HL-60 (cell line): ENCODE results near the gene MACO1.
"Not testable (repeated sequence)": the region's sequence is repeated elsewhere in the genome, so short reads cannot be mapped to it uniquely, and the experiment has no call there.

Experiments used
- DNase-seq, 2 experiments: peaks; one replicate each; pipeline ENCODE4 v3.0.0-alpha.2; 2010 to 2020; ENCODE audit warnings: low read depth in 1 of 2, low spot score in 1 of 2
- H3K27ac ChIP-seq: fragments of 250-450 bp; sonication (Bioruptor Pico); replicated peaks from 2 replicates; pipeline ENCODE4 v1.5.1; 2020; ENCODE audit warnings: mild to moderate bottlenecking, moderate library complexity
- H3K27me3 ChIP-seq: fragments of 250-450 bp; sonication (Bioruptor Pico); 2 replicates; pipeline ENCODE4 v1.5.1; 2021; ENCODE audit warnings: mild to moderate bottlenecking, moderate library complexity; ENCODE audit not compliant: insufficient read depth, poor library complexity, severe bottlenecking
- H3K4me3 ChIP-seq: replicated peaks from 2 replicates; pipeline ENCODE4 v1.5.1; 2011; ENCODE audit warnings: mild to moderate bottlenecking, control low read depth, low read length; ENCODE audit not compliant: insufficient read depth
- GABPA ChIP-seq: IDR thresholded peaks from 2 replicates; pipeline ENCODE4 v1.6.1; 2012; ENCODE audit warnings: low read depth
- POLR2AphosphoS5 ChIP-seq: IDR thresholded peaks from 2 replicates; pipeline ENCODE4 v1.6.1; 2012; ENCODE audit warnings: low read depth
- SPI1 ChIP-seq: IDR thresholded peaks from 2 replicates; pipeline ENCODE4 v1.6.1; 2012; ENCODE audit warnings: low read depth, mild to moderate bottlenecking, borderline replicate concordance
- TF ChIP-seq, protein P1 (sequence below): IDR thresholded peaks from one replicate; pipeline ENCODE4 v1.5.1; 2011; ENCODE audit warnings: low read length, control low read depth, inconsistent platforms; ENCODE audit not compliant: insufficient read depth
- TF ChIP-seq, protein P2 (sequence below): IDR thresholded peaks from 2 replicates; pipeline ENCODE4 v1.6.1; 2012; ENCODE audit warnings: low read depth; ENCODE audit not compliant: insufficient replicate concordance

MACO1 gene

DNA sequence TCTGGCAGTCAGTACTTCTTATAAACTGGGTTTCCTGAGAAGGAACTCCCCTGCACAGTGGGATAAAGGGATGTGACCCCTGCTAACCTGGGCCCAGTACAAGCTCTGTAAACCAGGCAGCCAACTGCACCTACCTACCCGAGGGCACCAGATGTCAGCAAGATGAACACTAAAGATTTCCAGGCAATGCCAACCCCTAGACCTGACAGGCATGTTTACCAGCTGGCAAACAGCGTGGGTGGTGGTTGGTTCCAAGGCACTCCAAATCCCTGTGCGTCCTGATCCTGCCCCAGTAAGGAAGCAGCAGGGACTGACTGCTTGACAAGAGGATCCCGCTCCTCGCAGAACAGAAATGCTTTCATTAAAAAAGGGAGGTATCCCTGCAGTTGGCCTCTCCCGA is 7.5 kb upstream of the MACO1 start:
- not testable (repeated sequence) for DNase-seq

GRCh38 chr1:25425098-25426085 is 5.3 kb upstream of the MACO1 start:
- Histone ChIP-seq H3K27me3 (no peaks in the 10 kb centered on the region), H3K4me3 (no peak overlapping the region), H3K27ac (no peak overlapping the region)
- DNase-seq, result no peak
- TF ChIP-seq, protein P1, sequence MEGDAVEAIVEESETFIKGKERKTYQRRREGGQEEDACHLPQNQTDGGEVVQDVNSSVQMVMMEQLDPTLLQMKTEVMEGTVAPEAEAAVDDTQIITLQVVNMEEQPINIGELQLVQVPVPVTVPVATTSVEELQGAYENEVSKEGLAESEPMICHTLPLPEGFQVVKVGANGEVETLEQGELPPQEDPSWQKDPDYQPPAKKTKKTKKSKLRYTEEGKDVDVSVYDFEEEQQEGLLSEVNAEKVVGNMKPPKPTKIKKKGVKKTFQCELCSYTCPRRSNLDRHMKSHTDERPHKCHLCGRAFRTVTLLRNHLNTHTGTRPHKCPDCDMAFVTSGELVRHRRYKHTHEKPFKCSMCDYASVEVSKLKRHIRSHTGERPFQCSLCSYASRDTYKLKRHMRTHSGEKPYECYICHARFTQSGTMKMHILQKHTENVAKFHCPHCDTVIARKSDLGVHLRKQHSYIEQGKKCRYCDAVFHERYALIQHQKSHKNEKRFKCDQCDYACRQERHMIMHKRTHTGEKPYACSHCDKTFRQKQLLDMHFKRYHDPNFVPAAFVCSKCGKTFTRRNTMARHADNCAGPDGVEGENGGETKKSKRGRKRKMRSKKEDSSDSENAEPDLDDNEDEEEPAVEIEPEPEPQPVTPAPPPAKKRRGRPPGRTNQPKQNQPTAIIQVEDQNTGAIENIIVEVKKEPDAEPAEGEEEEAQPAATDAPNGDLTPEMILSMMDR, result no peak
- TF ChIP-seq SPI1, result no peak
- TF ChIP-seq GABPA, result no peak
- no peak for TF ChIP-seq POLR2AphosphoS5
- TF ChIP-seq, protein P2, sequence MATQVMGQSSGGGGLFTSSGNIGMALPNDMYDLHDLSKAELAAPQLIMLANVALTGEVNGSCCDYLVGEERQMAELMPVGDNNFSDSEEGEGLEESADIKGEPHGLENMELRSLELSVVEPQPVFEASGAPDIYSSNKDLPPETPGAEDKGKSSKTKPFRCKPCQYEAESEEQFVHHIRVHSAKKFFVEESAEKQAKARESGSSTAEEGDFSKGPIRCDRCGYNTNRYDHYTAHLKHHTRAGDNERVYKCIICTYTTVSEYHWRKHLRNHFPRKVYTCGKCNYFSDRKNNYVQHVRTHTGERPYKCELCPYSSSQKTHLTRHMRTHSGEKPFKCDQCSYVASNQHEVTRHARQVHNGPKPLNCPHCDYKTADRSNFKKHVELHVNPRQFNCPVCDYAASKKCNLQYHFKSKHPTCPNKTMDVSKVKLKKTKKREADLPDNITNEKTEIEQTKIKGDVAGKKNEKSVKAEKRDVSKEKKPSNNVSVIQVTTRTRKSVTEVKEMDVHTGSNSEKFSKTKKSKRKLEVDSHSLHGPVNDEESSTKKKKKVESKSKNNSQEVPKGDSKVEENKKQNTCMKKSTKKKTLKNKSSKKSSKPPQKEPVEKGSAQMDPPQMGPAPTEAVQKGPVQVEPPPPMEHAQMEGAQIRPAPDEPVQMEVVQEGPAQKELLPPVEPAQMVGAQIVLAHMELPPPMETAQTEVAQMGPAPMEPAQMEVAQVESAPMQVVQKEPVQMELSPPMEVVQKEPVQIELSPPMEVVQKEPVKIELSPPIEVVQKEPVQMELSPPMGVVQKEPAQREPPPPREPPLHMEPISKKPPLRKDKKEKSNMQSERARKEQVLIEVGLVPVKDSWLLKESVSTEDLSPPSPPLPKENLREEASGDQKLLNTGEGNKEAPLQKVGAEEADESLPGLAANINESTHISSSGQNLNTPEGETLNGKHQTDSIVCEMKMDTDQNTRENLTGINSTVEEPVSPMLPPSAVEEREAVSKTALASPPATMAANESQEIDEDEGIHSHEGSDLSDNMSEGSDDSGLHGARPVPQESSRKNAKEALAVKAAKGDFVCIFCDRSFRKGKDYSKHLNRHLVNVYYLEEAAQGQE, result no peak

More for the DNA sequence above, 7.5 kb upstream of the MACO1 start:
- not testable (repeated sequence) for H3K27me3 ChIP-seq, H3K27ac ChIP-seq, H3K4me3 ChIP-seq

DNA sequence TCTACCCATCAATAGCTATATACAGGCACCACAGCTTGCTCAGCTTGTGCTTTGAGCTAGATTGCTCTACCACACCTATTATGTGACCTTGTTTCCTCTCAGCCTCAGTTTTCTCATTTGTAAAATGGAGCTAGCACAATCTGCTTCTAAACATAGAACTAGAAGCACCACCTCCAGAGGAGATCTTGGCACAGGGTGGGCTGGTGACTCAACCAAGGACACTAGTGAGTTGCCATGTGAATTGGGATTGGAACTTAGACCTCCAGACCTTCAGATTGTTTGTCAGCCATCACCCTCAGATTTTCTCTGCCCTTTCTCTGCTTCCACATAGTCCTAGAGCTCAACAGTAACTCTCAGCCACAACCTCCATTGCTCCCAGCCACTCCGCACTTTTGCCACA is 3.0 kb upstream of the MACO1 start:
- no peak overlapping the region for H3K27ac ChIP-seq
- TF ChIP-seq POLR2AphosphoS5, result no peak
- TF ChIP-seq, protein P2, result no peak
- TF ChIP-seq, protein P1, result no peak
- TF ChIP-seq SPI1, result no peak
- no peak for TF ChIP-seq GABPA
- DNase-seq, result no peak
- no peak overlapping the region for H3K4me3 ChIP-seq
- H3K27me3 ChIP-seq, result no peaks in the 10 kb centered on the region

GRCh38 chr1:25428475-25429166 is 2.1 kb upstream of the MACO1 start:
- TF ChIP-seq GABPA (no peak), POLR2AphosphoS5 (no peak), SPI1 (no peak)
- TF ChIP-seq, protein P1, result no peak
- TF ChIP-seq, protein P2, result no peak
- Histone ChIP-seq H3K4me3 (no peak overlapping the region), H3K27ac (no peak overlapping the region), H3K27me3 (no peaks in the 10 kb centered on the region)
- no peak for DNase-seq
